ENCODE results near the gene TPSAB1. TPM values are rescaled to one million over a fixed set of nuclear protein-coding genes. Genes with fewer than 3 reads are reported as not detected.
A peak's percentile ranks its signal among the peaks of the same experiment; 100 is the strongest.

TPSAB1 gene
- total RNA-seq, 1 experiment from 2014 or later, result not detected

- intact Hi-C loops (cut with micrococcal nuclease; ENCODE audit: unreplicated experiment), result loop anchor here (2.0 kb wide), 1 partner anchor 87 kb away; no protein-coding TSS in a partner anchor
These were observed 46.5 kb upstream of the TPSAB1 start for GRCh38 chr16:1193825-1194581.

GRCh38 chr16:1194665-1195392 is 45.7 kb upstream of the TPSAB1 start:
- Mint-ChIP-seq H3K27ac (ENCODE audit: unreplicated experiment) (no peak overlapping the region), H3K36me3 (ENCODE audit: insufficient read depth, unreplicated experiment) (no peaks in the 10 kb centered on the region), H3K9me3 (ENCODE audit: low read depth, unreplicated experiment) (no peaks in the 10 kb centered on the region), H3K27me3 (ENCODE audit: unreplicated experiment) (peaks cover 71% of the 10 kb centered on the region), H3K4me1 (ENCODE audit: low read depth, unreplicated experiment) (no peaks in the 10 kb centered on the region), H3K4me3 (ENCODE audit: low read depth, unreplicated experiment) (no peak overlapping the region)
- CTCF ChIA-PET, result interaction anchor here (0.9 kb wide), 1 partner anchor 88 kb away, joined by 3 read pairs; no protein-coding TSS in a partner anchor
- BruUV-seq (replicated peaks), result no TSS peak
- TF ChIP-seq CTCF (IDR thresholded peaks at IDR 0.05; ENCODE audit: unreplicated experiment), result peak; percentile 98
- peak; percentile 32 for DNase-seq
- intact Hi-C loops (cut with micrococcal nuclease; ENCODE audit: unreplicated experiment), result no loop called here

More at GRCh38 chr16:1193825-1194581, 46.5 kb upstream of the TPSAB1 start:
- no TSS peak for BruUV-seq (replicated peaks)
- Mint-ChIP-seq H3K9me3 (ENCODE audit: low read depth, unreplicated experiment) (no peaks in the 10 kb centered on the region), H3K27me3 (ENCODE audit: unreplicated experiment) (peaks cover 74% of the 10 kb centered on the region), H3K4me3 (ENCODE audit: low read depth, unreplicated experiment) (no peak overlapping the region), H3K27ac (ENCODE audit: unreplicated experiment) (no peak overlapping the region), H3K36me3 (ENCODE audit: insufficient read depth, unreplicated experiment) (peaks cover 2% of the 10 kb centered on the region), H3K4me1 (ENCODE audit: low read depth, unreplicated experiment) (no peaks in the 10 kb centered on the region)
- DNase-seq, result no peak
- CTCF ChIA-PET, result interaction anchor here (0.6 to 1.3 kb wide), 3 partner anchors 21 to 88 kb away, joined by 3 to 6 read pairs (median 5); no protein-coding TSS in a partner anchor
- no peak for TF ChIP-seq CTCF (IDR thresholded peaks at IDR 0.05; ENCODE audit: unreplicated experiment)

- Mint-ChIP-seq H3K27me3 (ENCODE audit: unreplicated experiment) (peaks cover 70% of the 10 kb centered on the region), H3K27ac (ENCODE audit: unreplicated experiment) (no peak overlapping the region), H3K4me3 (ENCODE audit: low read depth, unreplicated experiment) (no peak overlapping the region), H3K9me3 (ENCODE audit: low read depth, unreplicated experiment) (no peaks in the 10 kb centered on the region), H3K36me3 (ENCODE audit: insufficient read depth, unreplicated experiment) (no peaks in the 10 kb centered on the region), H3K4me1 (ENCODE audit: low read depth, unreplicated experiment) (no peaks in the 10 kb centered on the region)
- no peak for TF ChIP-seq CTCF (IDR thresholded peaks at IDR 0.05; ENCODE audit: unreplicated experiment)
- intact Hi-C loops (cut with micrococcal nuclease; ENCODE audit: unreplicated experiment), result no loop called here
- CTCF ChIA-PET, result no interaction called here
- DNase-seq, result no peak
- BruUV-seq (replicated peaks), result no TSS peak
These were observed 45.2 kb upstream of the TPSAB1 start for GRCh38 chr16:1195393-1195666.

- DNase-seq, result no peak
- Mint-ChIP-seq H3K27ac (ENCODE audit: unreplicated experiment) (no peak overlapping the region), H3K27me3 (ENCODE audit: unreplicated experiment) (peaks cover 81% of the 10 kb centered on the region), H3K9me3 (ENCODE audit: low read depth, unreplicated experiment) (no peaks in the 10 kb centered on the region), H3K4me3 (ENCODE audit: low read depth, unreplicated experiment) (no peak overlapping the region), H3K4me1 (ENCODE audit: low read depth, unreplicated experiment) (no peaks in the 10 kb centered on the region), H3K36me3 (ENCODE audit: insufficient read depth, unreplicated experiment) (no peaks in the 10 kb centered on the region)
- CTCF ChIA-PET, result no interaction called here
- intact Hi-C loops (cut with micrococcal nuclease; ENCODE audit: unreplicated experiment), result no loop called here
- BruUV-seq (replicated peaks), result no TSS peak
- TF ChIP-seq CTCF (IDR thresholded peaks at IDR 0.05; ENCODE audit: unreplicated experiment), result no peak
These were observed 44.0 kb upstream of the TPSAB1 start for GRCh38 chr16:1196494-1196893.

Data from Calu3 (cell line).